ENCODE data around the gene TEX2.

DNA sequence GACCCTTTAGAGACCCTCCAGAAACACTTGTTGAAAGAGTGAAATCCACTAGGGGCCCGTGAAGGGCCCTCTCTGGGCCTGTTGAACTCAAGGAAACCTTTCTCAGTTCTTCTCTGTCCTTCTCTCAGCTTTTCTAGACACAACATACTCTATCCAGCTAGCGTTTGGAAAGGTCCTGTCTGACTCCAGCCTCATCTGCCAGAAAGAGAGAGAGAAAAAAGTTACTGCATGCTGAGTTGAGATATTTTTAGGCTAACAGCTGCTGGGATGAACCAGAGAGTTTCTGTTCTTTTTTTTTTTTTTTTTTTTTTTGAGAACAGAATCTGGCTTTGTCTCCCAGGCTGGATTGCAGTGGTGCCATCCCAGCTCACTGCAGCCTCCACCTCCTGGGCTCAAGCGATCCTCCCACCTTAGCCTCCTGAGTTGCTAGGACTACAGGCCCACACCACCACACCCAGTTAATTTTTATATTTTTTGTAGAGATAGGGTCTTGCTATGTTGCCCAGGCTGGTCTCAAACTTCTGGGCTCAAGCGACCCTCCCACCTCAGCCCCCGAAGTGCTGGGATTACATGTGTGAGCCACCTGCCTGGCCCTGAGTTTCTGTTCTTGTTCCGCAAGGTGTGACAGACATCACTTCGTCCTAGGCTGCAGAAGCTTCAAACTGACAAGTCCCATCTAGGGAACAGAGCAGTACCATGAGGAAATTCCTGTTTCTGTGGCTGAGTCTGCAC is 14.9 kb upstream of the TEX2 start:
- TF ChIP-seq, protein P1, sequence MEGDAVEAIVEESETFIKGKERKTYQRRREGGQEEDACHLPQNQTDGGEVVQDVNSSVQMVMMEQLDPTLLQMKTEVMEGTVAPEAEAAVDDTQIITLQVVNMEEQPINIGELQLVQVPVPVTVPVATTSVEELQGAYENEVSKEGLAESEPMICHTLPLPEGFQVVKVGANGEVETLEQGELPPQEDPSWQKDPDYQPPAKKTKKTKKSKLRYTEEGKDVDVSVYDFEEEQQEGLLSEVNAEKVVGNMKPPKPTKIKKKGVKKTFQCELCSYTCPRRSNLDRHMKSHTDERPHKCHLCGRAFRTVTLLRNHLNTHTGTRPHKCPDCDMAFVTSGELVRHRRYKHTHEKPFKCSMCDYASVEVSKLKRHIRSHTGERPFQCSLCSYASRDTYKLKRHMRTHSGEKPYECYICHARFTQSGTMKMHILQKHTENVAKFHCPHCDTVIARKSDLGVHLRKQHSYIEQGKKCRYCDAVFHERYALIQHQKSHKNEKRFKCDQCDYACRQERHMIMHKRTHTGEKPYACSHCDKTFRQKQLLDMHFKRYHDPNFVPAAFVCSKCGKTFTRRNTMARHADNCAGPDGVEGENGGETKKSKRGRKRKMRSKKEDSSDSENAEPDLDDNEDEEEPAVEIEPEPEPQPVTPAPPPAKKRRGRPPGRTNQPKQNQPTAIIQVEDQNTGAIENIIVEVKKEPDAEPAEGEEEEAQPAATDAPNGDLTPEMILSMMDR (IDR thresholded peaks at IDR 0.05) = no peak
- TF ChIP-seq POLR2AphosphoS5 (IDR thresholded peaks at IDR 0.05) (no peak), POLR2A (IDR thresholded peaks at IDR 0.05) (no peak), EP300 (IDR thresholded peaks at IDR 0.05; ENCODE audit: low read depth) (no peak)

All from transverse colon (tissue), 4 donors.